ENCODE data around the gene RTN3.
"Not testable (repeated sequence)": the region's sequence is repeated elsewhere in the genome, so short reads cannot be mapped to it uniquely, and the experiment has no call there.

Gene RTN3

DNA sequence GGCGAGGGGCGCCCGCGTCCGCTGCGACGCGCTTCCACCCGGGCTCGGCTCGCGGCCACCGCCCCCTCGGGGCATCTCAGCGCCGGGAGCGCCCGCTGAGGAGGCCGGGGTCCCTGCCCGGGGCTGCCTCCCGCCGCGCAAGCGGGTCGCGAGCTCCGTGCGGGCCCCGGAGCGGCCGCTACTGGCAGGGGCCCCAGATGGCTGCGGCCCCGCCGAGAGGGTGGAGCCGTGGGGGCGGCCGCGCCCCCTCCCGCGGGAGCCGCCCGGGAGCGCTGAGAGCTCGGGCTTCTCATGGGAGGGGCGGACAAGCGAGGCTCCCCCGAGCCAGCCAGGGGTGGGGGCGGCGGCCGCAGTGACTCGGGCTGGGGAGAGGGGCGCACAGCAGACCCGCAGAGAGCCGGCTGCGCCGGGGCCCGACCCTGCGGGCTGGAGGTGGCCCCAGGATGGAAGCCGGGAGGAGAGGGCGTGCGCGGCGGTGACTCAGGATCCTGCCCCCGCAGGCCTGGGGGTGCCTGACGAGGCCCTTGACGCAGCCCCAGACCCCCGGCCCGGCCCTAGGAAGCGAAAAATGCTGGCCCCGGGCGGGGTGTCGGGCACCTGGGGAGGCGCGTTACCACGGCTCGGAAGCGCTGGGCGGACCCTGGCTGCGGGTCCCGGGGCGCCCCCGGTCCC lies 87.9 kb downstream of the RTN3 start:
- DNase-seq: peak; percentile 48

DNA sequence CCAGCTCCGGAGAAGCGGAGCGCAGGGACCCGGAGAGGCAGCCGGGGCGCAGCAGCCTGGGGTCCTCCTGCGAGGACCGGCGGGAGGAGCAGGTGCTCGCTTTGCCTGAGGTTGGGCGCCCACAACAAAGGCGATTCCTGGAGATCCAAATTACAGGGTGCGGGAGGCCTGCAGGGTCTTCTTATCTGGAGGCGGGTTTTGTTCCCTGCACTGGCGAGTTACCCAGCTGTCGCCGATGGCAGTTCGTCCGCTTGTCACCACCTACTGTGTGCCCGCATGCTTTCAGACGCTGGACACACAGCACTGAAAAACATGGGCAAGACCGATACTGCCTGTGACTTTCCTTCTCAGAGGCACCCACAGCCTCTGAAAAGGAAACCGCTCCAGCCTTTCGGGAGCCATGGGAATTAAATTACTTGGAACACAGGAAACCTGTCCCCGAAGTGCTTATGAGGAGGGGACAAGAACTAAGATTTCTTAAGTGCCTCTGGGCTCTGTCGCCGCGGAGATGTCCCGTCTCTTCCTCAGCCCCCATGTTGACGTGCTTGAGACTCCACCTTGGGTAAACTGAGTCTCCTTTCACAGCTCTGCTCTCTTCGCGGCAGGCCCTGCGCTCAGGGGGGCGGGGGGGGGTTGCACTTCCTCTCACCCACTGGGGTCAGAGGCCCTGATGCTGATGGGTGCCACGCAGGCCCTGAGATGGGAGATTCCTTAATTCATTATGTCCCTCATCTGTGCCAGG lies 88.6 kb downstream of the RTN3 start:
- DNase-seq: no peak

DNA sequence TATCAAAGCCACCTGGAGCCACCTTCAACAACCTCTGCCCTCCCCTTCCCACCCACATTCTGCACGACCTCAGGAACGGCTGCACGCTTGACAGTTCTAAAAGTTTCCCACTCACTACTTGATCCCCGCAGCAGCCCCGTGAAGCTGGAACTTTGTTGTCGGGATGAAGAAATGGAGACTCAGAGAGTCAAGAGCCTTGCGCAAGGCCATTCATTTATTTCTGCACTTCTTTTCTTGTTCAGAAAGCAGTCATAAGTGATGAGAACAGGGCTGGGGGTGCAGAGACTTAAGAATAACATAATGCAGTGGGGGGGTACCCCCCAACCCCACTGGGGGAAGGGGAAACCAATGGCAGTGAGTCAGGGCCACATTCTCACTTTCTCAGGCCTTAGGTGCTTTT lies 89.5 kb downstream of the RTN3 start:
- DNase-seq: no peak

DNA sequence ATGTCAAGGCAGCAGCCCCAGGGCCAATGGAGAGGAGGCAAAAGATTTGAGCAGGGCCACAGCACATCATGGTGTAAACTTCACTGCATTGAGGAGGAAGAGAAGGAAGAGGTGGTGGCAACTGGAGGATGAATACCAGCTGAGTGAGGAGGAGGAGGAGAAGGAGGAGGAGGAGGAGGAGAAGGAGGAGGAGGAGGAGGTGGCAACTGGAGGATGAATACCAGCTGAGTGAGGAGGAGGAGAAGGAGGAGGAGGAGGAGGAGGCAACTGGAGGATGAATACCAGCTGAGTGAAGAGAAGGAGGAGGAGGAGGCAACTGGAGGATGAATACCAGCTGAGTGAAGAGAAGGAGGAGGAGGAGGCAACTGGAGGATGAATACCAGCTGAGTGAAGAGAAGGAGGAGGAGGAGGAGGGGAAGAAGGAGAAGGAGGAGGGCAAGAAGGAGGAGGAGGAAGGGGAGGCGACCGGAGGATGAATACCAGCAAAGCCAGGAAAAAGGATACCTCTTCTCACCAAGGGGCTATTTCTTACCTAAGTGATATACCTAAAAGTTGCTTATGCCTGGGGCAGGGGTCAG lies 90.5 kb downstream of the RTN3 start:
- DNase-seq: not testable (repeated sequence)

DNA sequence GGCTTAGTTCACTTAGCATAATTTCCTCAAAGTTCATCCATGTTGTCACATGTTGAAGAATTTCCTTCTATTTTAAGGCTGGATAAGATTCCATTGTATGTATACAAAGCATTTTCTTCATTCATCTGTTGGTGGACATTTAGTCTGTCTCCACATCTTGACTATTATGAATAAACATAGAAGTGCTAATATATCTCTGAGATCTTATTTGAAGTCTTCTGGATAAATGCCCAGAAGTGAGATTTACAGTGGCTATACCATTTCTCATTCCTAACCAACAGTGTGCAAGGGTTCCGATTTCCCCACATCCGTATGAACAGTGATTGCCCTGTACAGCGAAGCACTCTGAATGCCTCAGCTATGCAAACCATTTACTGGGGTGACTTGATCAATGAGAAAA lies 93.9 kb downstream of the RTN3 start:
- DNase-seq: peak; percentile 72

DNA sequence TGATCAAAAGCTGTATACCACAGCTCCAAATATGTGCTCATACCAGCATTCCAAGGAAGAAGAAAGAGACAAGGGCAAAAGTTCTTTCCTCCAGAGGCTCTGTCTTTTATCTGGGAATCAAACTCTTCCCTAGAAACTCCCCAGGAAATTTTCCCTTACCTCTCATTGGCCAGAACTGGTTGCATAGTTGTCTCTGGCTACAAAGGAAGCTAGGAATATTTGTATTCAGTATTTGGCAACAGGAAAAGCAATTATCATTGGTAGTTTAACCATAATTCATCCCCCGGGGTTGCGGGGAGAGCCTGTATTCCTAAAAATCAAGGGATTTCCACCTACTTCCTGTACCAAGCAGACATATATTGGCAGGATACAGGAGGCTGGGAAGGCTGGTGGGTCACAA lies 97.7 kb downstream of the RTN3 start:
- DNase-seq: no peak

DNA sequence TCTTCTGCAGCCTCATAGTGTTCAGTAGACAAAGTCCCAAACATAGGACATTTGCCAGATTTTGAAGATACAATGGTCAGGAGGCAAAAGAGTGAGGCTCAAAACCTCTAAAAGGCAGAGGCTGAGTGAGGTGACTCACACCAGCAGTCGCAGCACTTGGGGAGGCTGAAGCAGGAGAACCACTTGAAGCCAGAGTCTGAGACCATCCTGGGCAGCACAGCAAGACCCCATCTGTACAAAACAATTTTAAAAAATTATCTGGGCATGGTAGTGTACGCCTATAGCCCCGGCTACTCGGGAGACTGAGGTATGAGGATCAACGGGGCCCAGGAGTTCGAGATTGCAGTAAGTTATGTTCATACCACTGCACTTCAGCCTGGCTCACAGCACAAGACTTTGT lies 101.4 kb downstream of the RTN3 start:
- DNase-seq: no peak

DNA sequence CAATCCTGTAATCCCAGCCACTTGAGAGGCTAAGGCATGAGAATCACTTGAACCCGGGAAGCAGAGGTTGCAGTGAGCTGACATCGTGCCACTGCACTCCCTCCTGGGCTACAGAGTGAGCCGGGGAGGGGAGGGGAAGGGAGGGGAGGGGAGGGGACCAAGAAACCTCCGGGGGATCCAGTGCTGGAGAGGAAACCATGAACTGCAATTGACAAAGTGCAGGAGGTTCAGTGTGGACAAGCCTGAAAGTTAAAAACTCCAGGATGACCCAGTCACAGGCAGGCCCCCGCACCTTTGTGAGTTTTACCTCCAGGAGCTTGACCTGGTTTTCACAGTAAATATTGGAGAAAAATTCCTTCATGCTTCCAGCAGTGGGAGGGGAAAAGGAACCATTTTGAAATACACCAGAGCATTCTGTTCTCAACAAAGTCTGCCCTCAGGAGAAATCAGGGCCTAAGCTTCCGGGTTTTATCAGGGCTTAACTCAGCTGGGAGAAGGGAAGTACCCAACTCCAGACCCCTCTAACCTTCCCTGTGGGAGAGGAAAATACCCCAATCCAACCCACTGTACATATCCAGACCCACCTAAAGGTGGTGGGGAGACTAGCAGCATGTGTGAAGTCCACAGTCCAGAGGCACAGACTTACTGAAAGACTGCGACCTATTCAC lies 102.8 kb downstream of the RTN3 start:
- no peak for DNase-seq

DNA sequence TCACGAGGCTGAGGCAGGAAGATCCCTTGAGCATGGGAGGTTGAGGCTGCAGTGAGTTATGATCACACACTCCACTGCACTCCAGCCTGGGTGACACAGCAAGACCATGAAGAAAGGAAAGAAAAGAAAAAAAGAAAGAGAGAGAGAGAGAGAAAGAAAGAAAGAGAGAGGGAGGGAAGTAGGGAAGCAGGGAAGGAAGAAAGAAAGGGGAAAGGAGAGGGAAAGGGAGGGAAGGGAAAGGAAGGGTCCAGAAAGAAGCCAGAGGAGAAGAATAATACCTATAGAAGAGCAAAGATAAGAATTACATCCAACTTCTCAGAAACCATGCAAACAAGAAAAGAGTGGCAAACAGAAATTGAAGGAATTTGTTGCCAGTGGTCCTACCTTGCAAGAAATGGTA lies 104.5 kb downstream of the RTN3 start:
- no peak for DNase-seq

DNA sequence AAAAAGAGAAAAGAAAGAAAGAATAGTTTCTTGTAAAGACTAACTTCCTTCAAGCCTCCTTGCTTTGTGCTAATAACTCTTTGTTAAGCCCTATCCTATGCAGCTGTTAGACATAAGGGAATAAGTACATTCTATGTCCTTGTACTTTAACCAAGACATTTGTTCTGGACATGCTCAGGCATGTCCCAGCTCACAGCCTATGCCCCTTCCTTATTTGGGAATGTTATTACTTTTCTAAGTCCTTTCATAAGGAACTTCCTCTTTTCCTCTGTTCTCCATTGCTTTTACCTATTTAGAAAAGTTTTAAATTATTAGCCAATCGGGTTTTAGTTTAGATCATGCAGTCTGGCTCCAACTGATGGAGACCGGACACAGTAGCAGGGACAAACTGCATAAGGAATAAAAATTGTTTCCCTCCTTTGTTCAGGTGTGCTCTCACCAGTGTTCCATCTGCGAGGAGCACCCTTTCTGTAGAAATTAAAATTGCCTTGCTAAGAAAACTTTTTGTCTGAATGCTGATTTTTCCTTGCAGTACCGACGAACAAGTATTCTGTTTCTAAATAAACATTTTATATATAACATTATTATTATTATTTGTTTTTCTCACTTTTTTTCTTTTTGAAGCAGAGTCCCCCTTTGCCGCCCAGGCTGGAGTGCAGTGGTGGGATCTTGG lies 110.3 kb downstream of the RTN3 start:
- no peak for DNase-seq

DNA sequence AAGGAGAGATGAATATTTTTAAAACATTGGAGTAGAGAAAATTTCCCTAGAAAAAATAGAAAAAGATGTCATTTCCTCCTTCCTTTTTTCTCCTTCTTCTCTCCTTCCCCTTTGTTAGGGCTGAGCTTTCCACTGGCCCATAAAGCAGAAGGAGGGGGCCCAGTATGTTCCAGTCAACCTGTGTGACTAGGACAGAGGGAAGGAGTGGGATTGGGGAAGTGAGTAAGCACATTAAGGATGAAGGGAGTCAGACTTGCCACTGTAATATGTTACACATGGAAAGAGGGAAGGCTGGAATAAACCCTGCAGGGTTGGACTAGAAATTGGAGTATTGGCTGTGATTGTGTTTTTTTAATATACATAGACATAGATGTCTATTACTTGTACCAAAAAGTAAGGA lies 111.9 kb downstream of the RTN3 start:
- no peak for DNase-seq

DNA sequence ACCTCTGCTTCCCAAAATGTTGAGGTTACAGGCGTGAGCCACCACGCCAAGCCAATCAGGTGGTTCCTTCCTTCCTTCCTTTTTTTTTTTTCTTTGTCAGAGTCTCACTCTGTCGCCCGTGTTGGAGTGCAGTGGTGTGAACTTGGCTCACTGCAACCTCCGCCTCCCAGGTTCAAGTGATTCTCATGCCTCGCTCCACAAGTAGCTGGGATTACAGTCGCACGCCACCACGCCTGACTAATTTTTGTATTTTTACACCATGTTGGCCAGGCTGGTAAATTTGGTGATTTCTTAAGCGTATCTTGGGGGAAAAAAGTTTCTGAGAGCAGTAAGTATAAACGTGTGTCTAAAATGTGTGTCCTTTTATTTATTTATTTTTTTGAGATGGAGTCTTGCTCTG lies 113.8 kb downstream of the RTN3 start:
- DNase-seq: no peak

DNA sequence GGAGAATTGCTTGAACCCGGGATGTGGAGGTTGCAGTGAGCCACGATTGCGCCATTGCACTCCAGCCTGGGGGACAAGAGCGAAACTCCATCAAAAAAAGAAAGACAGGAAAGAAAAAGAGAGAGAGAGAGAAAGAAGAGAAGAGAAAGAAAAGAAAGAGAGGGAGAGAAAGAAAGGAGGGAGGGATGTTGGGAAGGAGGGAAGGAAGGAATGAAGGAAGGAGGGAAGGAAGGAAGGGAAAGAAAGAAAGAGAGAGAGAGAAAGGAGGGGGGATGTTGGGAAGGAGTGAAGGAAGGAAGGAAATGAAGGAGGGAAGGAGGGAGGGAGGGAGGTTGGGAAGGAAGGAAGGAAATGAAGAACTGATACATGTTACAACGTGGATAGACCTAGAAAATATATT lies 119.6 kb downstream of the RTN3 start:
- DNase-seq: no peak

DNA sequence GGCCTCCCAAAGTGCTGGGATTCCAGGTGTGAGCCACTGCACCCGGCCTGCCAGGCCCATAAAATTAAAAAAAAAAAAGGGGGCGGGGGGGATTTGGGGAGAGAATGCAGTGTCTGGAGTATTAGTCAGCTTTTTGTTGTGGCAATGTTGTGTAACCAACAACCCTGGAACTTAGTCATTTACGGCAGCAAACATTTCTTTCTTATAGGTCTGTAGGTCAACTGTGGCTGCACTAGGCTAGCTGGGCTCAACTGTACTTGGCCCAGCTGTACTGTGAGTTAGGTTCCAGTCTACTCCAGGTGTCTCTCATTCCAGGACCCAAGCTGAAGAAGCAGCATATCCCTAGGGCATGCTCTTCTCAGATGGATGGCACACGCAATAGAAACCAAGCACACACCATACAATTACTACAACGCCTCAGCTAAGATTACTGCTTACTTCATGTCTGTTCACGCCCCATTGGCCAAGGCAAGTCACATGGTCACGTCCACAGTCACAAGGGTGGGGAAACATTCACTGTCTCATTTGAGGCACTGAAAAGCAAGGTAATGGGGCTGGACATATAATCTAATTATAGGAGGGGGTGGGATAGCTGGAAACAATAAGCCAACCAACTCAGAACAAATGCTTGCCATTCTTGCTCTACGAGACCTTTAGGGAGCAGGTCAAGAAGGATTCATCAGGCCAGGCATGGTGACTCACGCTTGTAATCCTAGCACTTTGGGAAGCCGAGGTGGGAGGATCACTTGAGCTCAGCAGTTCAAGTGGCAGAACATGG lies 121.5 kb downstream of the RTN3 start:
- peak; percentile 17 for DNase-seq

DNA sequence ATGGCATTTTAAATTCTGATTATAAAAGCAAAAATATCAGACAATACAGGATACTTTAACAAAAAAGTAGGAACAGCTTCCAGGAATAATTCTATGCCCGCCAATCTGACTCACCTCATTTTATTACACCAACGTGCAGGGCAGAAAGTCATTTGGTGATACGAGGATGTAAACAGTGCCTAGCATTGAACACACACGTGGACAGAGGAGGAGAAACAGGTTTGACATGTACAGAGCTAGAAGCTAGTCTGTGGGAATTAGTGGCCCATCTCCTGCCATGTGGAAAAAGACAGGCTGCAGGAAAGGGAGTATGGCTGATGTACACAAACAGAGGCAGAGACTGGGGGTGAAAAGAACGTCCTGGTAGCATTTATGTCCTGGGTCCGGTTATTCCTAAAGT lies 123.0 kb downstream of the RTN3 start:
- no peak for DNase-seq

DNA sequence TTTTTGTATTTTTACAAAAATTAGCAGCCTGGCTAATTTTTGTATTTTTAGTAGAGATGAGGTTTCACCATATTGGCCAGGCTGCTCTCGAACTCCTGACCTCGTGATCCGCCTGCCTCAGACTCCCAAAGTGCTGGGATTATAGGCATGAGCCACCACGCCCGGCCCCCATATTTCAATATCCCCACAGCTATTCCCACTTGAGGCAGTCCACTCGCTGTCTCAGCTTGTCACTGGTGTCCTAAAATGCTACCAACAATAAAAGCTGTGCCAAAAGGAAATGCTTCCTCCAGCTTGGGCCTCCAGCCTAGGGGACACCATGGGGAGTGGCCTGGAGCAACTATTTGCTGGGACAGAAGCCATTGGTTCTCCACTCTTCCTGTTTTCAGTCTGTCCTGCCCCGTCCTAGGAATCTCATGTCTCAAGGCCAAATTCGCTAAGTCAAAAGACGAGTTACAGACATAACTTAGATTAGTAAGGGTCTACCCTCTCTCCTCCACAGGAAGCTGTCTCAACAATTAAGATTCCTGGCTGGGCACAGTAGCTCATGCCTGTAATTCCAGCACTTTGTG lies 124.6 kb downstream of the RTN3 start:
- DNase-seq: peak; percentile 24

Data from fibroblast of skin of abdomen (primary cell).